HEK293T (cell line): Measurements from ENCODE around the gene TTC21A.

ENCODE experiments used
- CTCF ChIA-PET: fragments of 350-600 bp; formaldehyde crosslinking; extraction: SDS; loops from one replicate; lab custom pipeline; 2021; ENCODE audit warnings: antibody characterized with exemption, inconsistent platforms; lab: Yijun Ruan, JAX
- POLR2A ChIA-PET: fragments of 350-600 bp; formaldehyde crosslinking; extraction: SDS; loops from one replicate; lab custom pipeline; 2020; ENCODE audit warnings: antibody characterized with exemption, inconsistent platforms; lab: Yijun Ruan, JAX
- DNase-seq: peaks from one replicate; pipeline ENCODE4 v3.0.0; 2012; ENCODE audit warnings: mixed read lengths; ENCODE audit errors: extremely low spot score
- ARNT ChIP-seq: fragments of 450-650 bp; IDR thresholded peaks from 2 replicates; pipeline ENCODE4 v1.6.1; 2017; ENCODE audit warnings: mild to moderate bottlenecking
- BHLHE40 ChIP-seq: fragments of 450-650 bp; IDR thresholded peaks from 2 replicates; pipeline ENCODE4 v1.6.1; 2016; ENCODE audit warnings: mild to moderate bottlenecking, moderate library complexity, borderline replicate concordance
- CTBP1 ChIP-seq: fragments of 450-650 bp; IDR thresholded peaks from 2 replicates; pipeline ENCODE4 v1.6.1; 2016; ENCODE audit warnings: borderline replicate concordance
- ELF4 ChIP-seq: fragments of 450-650 bp; IDR thresholded peaks from 2 replicates; pipeline ENCODE4 v1.6.1; 2017; ENCODE audit warnings: antibody characterized with exemption
- FOXA1 ChIP-seq: fragments of 450-650 bp; IDR thresholded peaks from 2 replicates; pipeline ENCODE4 v1.6.1; 2016; ENCODE audit warnings: mild to moderate bottlenecking
- FOXK2 ChIP-seq: fragments of 450-650 bp; IDR thresholded peaks from 2 replicates; pipeline ENCODE4 v1.6.1; 2016; ENCODE audit warnings: mild to moderate bottlenecking
- FOXM1 ChIP-seq: fragments of 450-650 bp; IDR thresholded peaks from 2 replicates; pipeline ENCODE4 v1.6.1; 2017; ENCODE audit warnings: mild to moderate bottlenecking, borderline replicate concordance
- HDGF ChIP-seq: fragments of 450-650 bp; IDR thresholded peaks from 2 replicates; pipeline ENCODE4 v1.6.1; 2017; ENCODE audit warnings: antibody characterized with exemption, borderline replicate concordance
- L3MBTL2 ChIP-seq: fragments of 450-650 bp; conservative IDR thresholded peaks from 2 replicates; pipeline ENCODE4 v1.6.1; 2016; ENCODE audit warnings: mild to moderate bottlenecking
- LEF1 ChIP-seq: fragments of 450-650 bp; IDR thresholded peaks from 2 replicates; pipeline ENCODE4 v1.6.1; 2017; ENCODE audit warnings: mild to moderate bottlenecking, borderline replicate concordance
- NFRKB ChIP-seq: fragments of 450-650 bp; IDR thresholded peaks from 2 replicates; pipeline ENCODE4 v1.6.1; 2016; ENCODE audit warnings: mild to moderate bottlenecking, moderate library complexity
- SP1 ChIP-seq: fragments of 450-650 bp; IDR thresholded peaks from 2 replicates; pipeline ENCODE4 v1.6.1; 2017
- SUZ12 ChIP-seq: fragments of 450-650 bp; IDR thresholded peaks from 2 replicates; pipeline ENCODE4 v1.6.1; 2016; ENCODE audit warnings: mild to moderate bottlenecking
- TARDBP ChIP-seq: fragments of 450-650 bp; IDR thresholded peaks from 2 replicates; pipeline ENCODE4 v1.6.1; 2016
- ZNF384 ChIP-seq: fragments of 450-650 bp; IDR thresholded peaks from 2 replicates; pipeline ENCODE4 v1.6.1; 2016
- TF ChIP-seq, protein P1 (sequence below): fragments of 450-650 bp; IDR thresholded peaks from 2 replicates; pipeline ENCODE4 v1.6.1; 2016

TTC21A gene

DNA sequence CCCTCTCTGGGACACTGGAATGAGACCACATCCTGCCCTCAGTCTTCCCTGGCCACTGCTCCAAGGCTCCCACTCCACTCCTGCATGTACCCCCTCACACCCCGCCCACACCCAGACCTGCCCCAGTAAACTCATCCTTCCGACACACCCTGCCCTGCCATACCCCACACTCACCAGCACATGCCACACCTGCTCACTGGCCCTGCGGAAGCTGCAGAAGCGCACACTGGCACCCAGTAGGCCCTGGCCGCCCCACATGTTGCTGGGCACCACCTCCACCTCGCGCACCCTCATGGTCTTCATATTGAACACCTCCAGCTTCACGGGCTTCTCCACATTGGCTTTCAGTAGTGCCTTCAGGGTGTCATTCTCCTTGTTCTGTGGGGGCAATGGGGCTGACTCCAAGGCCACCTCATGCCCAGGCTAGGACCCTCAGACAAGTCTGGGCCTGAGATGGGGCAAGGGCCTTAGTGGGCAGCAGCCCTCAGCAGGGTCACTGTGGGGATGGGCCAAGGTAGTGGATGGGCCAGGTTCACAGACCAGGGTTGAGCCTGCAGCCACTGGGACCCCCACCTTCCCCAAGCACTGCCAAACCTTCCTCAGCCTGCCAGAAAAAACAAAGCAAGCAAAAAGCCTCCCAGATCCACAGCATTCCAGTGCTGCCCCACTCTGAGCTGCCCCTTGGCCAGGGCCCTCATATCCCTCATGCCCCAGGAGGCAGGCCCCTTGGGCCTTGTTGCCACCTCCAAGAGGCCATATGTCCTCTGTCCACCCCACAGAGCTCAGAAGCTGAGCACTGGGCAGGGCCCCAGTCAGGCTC, 4.8 kb upstream of the TTC21A start:
- ChIA-PET POLR2A (no interaction called here), CTCF (interaction anchor here (0.6 kb wide), 1 partner anchor 103 kb away, joined by 3 read pairs; no protein-coding TSS in a partner anchor)
- TF ChIP-seq, protein P1, sequence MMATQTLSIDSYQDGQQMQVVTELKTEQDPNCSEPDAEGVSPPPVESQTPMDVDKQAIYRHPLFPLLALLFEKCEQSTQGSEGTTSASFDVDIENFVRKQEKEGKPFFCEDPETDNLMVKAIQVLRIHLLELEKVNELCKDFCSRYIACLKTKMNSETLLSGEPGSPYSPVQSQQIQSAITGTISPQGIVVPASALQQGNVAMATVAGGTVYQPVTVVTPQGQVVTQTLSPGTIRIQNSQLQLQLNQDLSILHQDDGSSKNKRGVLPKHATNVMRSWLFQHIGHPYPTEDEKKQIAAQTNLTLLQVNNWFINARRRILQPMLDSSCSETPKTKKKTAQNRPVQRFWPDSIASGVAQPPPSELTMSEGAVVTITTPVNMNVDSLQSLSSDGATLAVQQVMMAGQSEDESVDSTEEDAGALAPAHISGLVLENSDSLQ = no peak
- TF ChIP-seq BHLHE40 = no peak
- TF ChIP-seq CTBP1 = no peak
- no peak for TF ChIP-seq ZNF384
- no peak for TF ChIP-seq ELF4
- TF ChIP-seq NFRKB = no peak
- TF ChIP-seq FOXK2 = no peak
- TF ChIP-seq FOXA1 = no peak
- TF ChIP-seq FOXM1 = no peak
- TF ChIP-seq ARNT = no peak
- DNase-seq = no peak

DNA sequence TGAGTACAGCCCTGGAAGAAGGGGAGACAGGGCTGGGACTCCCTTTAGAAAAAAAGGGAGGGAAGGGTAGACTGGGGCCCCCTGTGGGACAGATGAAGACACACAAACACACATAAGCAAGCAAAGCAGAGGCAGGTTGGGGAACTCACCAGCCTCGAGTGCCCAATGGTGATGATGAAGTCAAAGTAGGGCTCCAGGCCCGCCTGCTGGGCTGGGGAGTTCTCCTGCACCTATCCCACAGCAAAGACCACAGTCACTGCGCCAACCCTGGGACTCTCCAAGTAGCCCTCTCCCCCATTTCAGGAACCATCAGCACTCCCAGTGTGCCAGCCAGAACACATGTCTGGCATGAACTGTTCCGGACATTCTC, 4.2 kb upstream of the TTC21A start:
- CTCF ChIA-PET = no interaction called here

DNA sequence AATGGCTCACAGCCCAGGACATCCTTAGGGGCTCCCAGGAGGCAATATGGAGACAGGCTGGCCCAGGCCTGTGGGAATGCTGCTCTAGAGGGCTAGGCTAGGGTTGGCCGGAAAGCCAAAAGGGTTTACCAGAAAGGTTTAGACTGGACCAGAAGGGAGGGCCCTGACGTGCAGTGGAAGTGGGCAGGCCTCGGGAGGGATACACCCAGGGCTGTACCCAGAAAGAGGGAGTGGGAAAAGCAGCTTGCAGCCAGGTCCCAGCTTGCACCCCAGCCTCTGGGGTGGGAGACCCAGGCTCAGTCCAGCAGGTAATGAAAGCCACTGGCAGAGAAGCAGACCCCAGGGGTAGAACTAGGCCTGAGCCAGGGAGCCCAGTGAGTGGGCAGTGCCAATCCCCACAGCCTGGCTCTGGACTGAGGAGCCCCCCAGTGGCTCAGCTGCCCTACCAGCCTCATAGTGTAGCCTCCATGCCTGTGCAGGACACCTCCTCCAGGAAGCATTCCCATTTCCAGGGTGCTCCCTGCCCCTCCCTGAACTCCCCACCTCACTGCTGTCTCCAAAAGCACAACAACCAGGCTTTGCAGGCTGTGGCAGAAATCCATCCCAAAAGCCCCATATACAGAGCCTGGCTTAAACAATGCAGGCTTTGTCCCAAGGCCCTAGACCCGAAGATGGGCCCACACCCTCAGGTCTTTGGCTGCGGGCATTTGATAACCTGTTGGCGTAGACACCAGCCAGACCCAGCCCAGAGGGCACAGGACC, 3.5 kb upstream of the TTC21A start:
- DNase-seq = no peak
- POLR2A ChIA-PET = no interaction called here
- CTCF ChIA-PET = no interaction called here
- TF ChIP-seq CTBP1 (no peak), FOXK2 (no peak), TARDBP (no peak)

More for the DNA sequence above, 4.2 kb upstream of the TTC21A start:
- DNase-seq = no peak
- no peak for TF ChIP-seq TARDBP
- no peak for TF ChIP-seq FOXK2
- POLR2A ChIA-PET = no interaction called here

DNA sequence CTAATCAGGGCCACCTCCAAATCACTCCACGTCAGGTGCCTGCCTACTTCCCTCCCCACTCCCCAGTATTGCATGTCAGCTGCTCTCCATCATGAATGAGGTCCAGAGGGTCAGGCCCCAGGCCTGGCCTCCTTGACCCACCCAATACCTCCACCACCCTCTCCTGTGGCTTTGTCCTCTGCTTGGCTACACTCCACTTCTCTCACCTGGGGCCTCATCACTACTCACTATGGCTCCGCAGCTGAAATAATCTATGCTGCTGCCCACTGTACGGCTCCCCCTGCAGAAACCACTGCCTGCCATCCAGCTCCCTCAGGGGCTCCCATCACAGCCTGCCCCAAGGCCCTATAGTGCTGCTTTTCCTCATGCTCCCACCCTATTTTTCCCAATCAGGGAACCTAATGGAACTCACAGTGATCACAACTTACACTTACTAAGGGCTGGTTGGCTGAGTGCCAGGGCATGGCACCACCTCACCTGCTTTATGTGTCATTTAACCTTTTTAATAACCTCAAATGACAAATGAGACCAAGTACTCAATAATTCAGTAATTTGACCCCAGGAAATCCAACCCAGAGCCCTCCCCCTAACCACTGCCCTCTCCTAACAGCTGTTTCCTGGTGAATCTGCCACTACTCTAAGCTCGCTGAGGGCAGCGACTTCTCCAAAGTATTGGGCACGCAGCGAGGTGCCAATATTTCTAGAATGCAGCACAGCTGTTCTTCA, 2.4 kb upstream of the TTC21A start:
- TF ChIP-seq SUZ12 (no peak), CTBP1 (no peak), FOXK2 (no peak), ARNT (no peak), BHLHE40 (no peak), SP1 (no peak), ELF4 (no peak), TARDBP (no peak), ZNF384 (no peak), FOXM1 (no peak), FOXA1 (no peak), NFRKB (no peak), HDGF (no peak), L3MBTL2 (no peak), LEF1 (no peak)
- TF ChIP-seq, protein P1 = no peak
- ChIA-PET CTCF (interaction anchor here (0.9 kb wide), 1 partner anchor 185 kb away, joined by 4 read pairs; no protein-coding TSS in a partner anchor), POLR2A (no interaction called here)
- no peak for DNase-seq

DNA sequence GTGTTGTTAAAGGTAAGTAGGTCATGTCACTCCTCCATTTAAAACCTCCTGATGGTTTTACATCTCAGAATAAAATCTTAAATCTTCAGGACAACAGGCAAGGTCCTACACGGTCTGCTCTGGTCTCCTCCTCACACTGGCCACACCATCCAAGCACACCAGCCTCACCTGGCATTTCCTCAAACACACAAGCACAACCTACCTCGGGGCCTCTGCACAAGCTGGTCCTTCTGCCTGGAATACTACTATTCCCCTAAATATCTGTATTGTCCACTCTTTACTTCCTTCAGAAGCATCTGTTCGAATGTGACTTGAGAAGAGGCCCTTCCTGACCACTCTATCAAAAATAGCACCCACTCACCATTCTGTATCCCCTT, 1.8 kb upstream of the TTC21A start:
- no peak for TF ChIP-seq ARNT
- ChIA-PET POLR2A (no interaction called here), CTCF (interaction anchor here (0.9 to 1.0 kb wide), 2 partner anchors 183 to 185 kb away, joined by 4 to 7 read pairs; no protein-coding TSS in a partner anchor)
- DNase-seq = no peak

DNA sequence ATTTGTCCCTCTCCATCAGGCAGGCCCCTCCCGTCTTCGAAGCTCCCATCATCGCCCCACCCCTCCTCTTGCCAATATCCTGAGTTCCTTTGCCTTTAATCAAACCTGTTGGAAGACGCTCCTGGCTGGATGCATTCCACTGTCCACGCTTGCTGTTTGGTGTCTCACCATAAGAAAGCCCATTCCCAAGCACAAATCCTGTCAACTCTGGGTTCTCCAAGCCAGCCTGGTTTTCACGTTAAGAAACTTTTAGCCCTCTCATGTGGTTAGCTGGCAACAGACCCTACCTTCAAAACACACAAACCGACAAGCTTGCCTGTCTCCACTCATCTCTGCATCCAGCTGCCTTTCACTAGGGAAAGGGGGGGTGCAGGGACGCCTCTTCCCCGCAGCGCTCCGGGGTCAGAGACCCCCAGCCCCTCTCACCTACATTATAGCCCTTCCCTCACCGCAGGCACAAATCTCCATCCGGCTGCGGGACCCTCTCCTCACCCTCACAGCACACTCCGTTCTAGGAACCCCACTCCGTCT, 1.1 kb upstream of the TTC21A start:
- DNase-seq = no peak
- no peak for TF ChIP-seq NFRKB
- TF ChIP-seq LEF1 = no peak
- TF ChIP-seq ELF4 = no peak
- no peak for TF ChIP-seq TARDBP
- no peak for TF ChIP-seq ZNF384
- ChIA-PET CTCF (interaction anchor here (1.0 kb wide), 1 partner anchor 182 kb away, joined by 7 read pairs; no protein-coding TSS in a partner anchor), POLR2A (no interaction called here)
